Measurements from ENCODE around the gene PTPA. TPM values are rescaled to one million over a fixed set of nuclear protein-coding genes. Genes with fewer than 3 reads are reported as not detected.
A peak's percentile ranks its signal among the peaks of the same experiment; 100 is the strongest.

PTPA gene
- total RNA-seq, 1 donor from 2014 or later, result 57.9 TPM

DNA sequence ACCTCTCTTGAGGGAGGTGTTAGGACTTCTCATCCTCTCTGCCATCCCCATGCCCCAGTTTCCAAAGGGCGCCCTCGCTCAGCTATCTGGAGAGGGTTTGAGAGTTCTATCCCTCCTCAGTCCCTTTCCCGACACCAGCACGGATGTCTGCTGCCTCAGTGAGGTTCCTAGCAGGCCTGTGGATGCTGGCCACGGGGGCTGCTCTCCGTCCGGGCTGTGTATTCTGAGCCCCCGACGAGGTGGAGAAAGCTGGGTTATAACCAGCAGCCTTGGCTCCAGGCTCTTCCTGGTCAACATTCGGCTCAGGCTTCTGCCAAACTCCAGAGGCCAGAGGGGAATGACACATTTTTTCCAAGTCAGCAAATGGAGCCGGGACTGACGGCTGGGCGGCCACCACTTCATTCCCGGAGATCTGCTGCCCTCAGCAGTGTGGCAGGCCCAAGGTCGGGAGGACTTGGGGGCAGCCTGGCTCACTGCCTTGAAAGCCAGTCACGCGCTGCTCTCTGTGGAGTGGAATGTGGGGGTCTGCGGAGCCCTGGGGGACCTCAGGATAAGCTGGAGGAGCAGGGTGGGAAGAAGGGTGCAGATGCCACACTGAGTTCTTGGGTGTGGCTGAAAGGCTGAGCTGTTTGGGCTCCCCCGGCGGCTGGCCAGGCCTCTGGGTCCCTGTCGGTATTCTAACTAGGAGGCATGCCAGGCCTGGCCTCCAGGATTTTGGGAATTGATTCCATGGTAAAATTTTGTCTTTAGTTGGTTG is 27.4 kb downstream of the PTPA start:
- no peak for DNase-seq

DNA sequence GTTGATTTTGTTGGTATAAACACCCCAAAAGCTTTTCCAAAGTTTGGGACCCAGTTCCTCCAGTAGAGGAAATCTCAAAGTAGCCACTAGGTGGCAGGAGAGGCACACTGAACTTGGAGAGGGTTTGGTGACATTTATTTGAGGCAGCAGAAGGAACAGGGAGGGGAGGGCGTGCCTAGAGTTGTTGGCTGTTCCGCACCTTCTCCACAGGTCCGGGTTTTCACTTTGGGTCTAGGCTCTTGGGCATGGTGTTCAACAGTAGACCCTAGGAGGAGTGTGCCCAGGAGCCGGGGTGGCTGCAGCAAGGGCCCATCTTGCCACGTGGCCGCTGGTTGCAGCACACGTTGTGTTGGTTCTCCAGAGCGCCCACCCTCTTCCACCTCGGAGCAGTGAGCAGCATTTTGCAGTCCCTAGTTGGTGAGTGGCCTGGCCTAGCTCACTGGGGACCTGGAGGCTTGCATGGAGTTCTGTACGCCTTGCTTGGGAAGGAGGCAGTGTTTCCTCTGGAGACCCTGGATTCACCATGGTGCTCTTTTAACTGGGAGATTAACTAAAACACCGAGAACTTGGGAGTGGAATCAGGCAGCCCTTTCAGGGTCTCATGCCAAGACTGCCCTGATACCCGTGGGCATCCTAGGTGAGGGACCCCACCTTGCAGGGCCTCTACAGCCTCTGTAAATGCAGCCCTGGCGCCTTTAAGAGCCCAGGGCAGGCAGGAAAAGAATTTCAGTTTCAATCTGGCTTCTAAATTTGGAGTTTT is 28.2 kb downstream of the PTPA start:
- DNase-seq, result peak; percentile 64

DNA sequence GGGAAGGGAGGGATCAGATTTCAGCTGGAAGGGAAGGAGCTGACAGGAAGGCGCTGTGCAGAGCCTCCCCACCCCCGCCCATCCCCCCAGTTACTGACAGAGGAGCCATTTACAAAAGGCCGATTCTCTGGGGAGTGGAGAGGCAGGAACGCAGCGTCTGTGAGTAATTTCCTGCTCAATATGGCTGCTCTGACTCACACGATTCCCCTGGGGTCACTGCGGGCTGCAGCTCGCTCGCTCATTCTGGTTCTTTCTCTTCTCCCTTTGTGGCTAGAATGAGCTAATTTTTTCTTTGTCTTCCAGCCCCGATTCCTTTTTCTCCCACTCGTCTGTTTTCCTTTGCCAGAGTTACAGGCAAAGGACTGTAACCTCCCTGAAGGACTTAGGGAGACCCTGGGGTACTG is 28.8 kb downstream of the PTPA start:
- peak; percentile 88 for DNase-seq

DNA sequence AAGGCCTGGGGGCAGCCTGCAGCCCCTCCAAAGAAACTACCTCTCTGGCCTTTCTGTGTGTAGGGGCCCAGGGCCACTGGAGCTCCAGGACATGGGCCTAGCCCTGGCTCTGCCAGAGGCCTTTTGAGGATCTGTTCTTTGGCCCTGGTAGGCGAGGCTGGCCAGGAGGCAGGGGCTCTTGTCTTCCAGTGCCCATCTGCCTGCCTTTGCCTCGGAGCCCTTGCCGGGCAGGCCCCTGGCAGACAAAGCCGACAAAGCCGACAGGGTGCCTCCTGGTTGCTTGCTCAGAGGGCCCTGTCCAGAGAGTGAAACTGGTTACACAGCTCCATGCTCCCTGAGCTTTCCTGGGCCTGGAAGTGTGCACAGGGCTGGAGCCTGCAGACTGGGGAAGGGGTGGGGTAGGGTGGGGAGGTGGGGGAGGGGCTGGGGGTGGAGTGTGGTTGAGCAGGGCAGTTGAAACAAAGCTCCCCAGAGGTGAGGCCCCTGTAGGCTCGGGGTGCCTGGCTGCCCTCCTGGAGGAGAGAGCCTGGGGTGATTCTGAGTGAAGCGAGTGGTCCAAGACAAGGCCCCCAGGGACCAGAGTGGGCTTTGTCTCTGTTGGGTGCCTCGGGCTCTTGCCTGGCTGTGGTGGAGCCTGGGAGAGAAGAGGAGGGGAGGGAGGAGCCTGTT is 29.3 kb downstream of the PTPA start:
- DNase-seq, result peak; percentile 56

DNA sequence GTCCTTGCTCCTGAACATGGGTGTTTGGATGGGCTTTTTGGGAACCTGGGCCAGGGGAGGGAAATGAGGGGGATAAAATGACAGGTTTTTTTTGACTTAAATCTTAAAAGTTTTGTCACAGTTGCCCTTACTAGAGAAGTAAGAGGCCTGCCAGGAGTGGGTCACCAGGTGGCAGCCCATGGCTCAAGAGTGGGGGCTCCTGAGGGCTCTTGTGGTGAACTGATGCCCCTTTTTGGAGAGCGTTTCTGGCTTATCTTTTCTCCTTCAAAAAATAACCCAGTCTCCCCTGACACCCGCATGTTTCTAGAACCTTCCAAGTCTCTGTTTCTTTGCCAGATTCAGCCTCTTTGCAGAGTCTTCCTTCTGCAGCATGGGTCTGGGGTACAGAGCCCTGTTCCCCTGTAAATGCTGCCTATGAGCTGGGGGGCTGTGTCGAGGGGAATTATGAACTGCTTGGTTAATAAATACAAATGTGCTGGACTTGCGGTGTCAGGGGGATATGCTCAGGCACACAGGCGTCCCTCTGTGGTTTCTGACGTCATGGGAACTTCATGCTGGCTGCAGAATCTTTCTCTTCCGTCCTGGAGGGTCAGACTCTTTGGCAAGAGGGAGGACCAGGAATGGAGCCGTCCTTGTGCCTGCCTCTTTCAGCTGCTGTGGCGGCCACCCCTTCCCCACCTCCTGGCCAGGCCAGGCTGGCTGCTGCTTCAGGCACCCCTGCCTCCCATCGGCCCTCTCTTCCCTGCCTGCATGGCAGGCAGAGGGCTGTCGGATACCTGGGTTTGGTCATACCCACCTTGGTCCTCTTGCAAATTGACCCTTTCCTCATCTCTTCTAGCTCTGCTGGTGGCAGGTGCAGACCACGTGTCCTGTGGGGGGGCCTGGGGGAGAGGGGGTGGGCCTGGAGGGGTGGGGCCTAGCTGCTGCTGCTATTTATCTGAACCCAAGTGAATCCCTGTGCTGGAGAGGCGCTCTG is 30.1 kb downstream of the PTPA start:
- peak; percentile 30 for DNase-seq

DNA sequence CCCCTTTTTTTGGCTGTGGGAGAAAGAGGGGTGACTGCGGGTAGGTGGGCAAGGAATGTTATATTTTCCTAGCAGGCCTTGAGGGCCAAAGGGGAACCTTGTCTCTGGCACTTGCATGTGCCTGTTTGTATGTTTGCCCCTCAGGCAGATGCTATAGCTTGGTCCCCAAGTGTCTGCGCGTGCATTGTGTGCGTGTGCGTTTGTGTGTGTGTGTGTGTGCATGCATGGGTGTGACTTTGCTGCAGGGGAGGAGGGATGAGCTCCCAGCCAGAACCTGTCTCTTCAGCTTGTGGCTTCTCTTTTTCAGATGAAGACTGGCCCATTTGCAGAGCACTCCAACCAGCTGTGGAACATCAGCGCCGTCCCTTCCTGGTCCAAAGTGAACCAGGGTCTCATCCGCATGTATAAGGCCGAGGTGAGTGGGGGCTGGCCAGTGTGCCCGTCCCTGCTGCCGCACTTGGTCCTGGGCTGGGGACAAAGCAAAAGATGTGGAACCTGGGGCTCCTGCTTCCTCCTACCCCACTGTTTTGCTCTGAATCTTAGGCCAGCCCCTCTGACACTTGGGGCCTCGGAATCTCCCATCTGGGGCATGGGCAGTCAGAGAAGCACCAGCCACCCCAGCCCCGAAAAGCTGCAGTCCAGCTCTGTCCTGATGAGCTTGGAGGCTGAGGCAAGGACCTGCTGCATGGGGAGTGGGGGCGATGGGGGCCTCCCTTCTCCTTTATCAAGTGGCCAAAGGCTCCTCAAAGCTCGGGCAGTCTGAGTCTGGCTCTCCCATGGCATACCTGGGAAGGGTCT is 31.1 kb downstream of the PTPA start:
- DNase-seq, result no peak

DNA sequence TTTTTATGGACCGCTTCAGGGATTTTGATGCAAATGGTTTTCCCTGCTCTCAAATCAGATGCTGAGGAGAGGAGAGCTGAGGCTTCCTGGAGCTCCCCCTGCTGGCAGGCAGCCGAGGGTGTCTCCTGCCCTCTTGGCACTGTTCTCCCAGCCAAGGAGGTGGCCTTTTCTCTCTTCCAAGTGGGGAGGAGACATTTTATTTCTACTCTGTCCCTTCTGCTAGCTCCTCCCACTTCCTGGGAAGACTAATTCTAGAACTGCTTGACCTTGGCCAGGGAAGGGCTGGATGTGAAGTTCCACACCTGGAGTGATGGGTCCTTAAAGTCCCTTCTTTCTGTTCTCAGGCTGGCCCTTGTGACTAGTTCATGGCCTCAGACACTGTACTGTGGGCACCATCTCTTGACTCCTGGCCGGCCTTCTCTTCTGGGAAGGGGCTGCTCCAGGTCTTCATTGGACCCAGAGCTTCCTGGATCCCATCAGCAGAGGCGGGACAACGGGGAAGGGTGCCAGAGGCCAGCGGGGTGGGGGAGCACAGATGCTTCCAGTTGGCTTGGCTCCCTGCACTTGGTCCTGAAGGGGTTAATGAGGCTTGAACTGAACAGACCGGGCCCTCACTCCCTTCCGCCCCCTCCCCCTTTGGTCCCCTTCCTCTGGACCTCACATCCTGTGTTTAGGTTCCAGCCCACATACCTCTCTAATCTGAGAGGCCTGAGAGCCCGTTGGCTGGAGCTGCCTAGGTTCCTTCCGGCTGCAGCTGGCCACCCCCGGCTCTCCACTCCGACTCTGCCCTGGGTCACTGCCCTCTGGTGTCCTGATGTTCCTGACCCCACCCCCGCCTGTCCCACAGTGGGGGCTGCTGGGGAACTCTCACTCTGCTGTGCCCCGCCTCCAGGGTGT is 32.1 kb downstream of the PTPA start:
- peak; percentile 60 for DNase-seq

DNA sequence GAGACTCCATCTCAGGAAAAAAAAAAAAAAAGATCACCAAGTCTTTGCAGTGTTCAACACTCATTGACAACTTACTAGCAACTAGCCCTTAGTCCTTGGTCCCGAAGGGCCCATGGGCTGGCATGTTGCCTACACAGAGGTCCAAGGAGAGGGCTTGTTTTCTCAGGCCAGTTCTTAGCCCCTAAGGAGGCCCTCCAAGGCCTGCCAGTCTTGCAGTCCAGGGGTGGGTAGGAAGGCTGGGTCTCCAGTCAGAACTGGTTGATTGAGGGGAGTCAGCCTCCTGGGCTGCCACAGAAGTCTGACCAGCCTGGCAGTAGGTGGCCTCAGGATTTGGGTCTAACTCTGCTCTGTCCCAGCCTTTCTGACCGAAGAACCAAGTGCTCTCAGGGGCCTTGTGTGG is 34.1 kb downstream of the PTPA start:
- no peak for DNase-seq

DNA sequence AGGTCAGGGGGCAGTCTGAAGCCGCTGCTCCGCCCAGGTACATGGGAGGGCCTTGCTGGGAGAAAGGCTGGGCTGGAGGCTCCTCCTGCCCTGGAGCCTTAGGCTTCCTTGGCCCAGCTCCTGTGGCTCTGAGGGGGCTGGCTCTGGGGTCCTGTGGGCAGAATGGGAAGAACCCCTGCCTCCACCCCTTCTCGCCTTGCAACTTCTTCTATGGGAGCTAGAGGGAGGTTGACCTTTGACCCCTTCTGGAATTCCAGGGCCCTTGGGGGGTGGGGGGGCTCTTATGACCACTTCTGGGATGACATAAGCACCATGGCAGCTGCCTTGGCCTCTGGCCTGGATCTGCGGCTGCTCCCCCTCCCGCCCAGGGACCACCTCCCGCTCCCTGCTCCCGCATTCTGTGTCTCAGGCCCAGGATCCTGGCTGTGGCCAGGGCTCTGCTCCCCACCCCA is 34.7 kb downstream of the PTPA start:
- DNase-seq, result no peak

DNA sequence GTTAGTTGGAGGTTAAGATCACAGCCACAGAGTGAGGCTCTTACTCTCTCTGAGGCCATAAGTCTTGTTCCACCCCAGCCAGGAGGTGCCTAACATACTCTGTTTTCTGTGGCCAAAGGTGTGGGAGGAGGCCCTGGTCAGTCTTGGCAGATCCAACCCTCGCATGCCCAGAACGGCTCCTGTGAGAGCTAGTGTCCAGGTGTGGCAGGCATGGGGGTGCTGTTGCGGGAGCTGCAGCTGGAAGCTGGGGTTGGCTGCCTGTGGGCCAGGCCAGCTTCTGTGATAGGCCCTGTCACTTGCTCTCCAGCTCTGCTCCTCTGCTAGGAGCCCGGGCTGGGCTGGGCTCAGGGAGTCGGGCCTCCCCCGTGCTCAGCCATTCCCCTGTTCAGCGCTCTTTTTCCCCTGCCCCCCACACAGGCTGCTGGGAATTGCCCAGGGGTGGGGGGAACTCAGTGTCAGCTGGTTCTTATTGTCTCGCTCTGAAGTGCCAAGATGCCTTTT is 35.3 kb downstream of the PTPA start:
- peak; percentile 13 for DNase-seq

DNA sequence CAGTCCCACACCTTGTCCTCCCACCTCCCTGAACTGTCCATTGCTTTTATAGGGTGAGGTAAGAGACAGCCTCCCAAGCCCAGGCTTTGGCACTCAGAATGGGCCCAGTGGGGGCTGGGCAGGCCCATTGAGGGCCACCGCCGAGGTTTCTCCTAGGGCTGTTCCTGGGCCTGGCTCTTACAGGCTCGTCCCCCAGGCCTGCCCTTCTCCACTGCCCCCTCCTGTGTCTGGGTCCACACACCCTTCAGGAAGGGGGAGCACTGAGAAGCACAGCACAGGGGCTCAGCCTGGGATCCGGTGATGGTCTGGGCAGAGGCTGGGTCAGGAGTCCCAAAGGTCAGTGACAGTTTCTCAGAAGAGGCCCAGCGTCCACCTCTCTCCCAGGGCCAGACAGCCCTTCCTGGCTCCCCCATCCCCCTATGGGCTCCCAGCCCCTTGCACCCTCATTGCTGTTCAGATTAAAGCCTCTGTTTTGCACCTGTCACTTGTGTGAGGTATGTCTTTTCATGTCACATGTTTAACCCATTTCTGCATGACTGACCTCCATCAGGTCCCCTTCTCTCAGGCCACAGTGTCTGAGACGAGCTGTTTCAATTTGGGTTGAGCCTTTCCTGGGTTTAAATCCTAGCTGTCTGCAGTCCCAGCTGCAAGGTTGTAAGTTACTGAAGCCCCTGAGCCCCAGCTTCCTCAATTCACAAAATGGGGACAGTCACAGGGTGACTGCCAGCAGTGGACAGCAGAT is 37.4 kb downstream of the PTPA start:
- no peak for DNase-seq

DNA sequence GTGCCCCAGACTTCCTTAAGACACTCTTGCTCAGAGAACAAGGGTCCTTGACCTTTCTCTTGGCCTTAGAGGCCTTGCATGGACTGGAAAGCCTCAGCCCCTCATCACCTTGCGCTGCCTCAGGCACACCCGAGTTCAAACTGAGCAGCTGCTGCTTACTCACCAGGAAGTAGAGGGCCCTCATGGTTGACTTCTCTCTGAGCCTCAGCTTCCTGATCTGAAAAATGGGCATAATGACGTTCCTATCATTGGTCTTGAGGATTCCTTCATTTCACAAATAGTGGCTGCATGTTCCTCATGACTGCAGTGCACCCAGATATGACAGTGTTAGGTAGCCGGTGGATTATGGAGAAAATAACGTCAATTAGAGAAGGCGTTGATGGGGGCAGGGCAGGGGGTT is 38.2 kb downstream of the PTPA start:
- no peak for DNase-seq

DNA sequence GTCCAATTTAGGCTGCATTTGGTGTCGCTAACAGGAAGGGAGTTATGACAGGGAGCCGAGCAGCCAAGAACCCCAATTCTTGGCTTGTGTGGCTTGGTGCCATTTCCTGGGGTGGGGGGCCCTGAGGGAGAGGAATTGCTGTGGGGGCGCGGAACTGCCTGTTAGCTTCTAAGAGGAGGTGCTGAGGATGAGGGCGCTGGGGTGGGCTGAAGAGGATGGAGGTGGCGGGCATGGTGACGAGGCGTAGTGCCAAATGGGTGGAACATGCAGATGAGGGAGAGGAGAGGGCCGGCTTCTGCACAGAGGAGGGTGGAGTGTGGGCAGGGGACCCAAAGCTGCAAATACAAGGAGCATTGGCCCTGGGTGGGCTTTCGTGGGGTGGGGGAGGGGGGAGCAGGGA is 38.9 kb downstream of the PTPA start:
- DNase-seq, result no peak

DNA sequence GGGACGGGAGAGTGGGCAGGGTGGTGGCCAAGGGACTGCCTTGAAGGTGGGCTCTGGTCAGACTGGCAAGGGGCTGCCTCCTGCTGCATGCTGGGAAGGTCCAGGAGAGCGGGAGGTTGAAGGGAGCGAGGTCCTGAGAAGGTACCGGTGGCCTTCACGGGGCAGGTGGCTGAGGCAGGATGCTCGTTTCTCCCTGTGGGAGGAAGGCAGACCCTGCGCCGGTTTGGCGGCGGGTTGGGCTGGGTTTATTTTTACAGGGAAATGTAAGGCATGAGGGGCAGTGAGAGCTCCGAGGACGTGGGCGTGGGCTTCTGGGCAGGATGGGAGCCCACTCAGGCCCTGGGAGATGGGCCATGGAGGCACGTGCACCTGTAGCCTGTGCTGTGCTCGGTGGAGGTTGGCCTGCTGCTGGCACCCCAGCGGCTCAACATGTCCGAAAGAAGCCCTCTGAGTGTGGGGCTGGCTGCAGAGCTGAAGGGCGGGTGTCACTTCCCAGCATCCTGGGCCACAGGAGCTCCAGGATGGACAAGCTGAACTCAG is 39.5 kb downstream of the PTPA start:
- no peak for DNase-seq

DNA sequence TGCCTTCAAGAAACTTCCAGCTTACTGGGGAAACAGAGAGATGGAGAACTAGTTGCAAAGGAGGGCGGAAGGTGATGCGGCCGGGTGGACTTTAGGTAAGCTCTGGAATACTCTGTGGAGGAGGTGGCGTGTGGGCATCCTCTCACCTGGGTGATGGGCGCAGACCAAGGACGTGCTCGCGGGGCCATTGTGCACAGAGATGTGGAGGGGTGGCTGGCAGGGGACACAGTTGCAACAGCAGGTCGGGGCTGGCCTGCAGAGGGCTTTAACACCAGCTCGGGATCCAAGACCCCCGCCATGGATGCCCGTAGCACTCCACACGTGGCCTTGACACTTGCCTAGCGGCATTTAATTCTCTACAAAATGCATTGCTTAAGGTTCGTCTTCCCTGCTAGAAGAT is 40.3 kb downstream of the PTPA start:
- DNase-seq, result no peak

DNA sequence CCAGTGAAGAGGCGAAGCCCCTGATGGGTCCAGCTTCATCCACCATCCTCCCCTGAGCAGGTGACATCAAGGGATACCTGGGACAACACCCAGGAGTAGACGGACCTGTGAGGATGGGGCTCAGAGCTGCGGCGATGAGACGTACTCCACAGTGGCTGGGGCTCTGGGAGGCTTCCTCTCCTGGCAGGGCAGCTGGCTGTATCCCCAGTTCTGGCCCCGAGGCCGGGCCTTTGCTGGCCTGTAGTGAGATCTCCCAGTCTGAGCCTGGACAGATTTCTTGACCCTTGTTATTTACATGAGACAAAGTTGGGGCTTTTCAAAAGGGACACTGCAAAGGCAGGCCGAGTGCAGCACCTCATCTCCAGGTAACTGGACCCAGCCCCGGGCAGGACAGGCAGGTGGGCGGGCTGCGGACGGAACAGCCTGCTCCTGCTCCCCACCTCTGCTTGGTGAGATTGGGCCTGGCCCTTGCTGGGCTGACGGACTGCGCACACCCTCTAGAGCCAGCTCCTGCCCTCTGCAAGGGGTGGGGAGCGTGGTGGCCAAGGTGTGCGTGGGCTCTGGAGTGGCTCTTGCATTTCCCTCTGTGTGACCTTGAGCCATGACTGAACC is 43.8 kb downstream of the PTPA start:
- no peak for DNase-seq

DNA sequence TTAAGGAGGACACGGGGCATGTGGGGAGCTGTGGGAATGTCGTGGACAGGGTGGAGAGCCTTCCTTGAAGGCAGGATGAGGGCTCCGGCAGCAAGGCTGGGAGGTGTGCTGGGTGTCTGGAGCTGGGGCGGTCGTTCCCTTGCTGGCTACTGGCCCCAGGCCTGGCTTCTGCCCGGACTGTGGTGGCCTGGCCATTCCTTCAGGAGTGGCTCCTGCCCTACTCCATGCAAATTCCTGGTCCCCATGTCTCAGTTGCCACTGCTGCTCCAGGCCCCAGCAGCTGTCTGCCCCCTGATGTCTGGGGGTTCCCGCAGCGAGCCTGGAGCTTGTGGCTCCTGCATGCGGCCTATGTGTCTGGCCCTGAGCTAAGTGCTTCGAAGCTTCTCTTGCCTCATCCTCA is 44.9 kb downstream of the PTPA start:
- no peak for DNase-seq
